Measurements from ENCODE around the gene DNAAF6. TPM values are rescaled to one million over a fixed set of nuclear protein-coding genes. Genes with fewer than 3 reads are reported as not detected.

Gene DNAAF6
- total and polyA plus RNA-seq, 2 experiments from 2014 or later = not detected

Small RNAs within 50 kb of the gene (small RNA-seq; reads per million reads assigned to genes)
- gene RF00019 = not detected

Other genes with a start within 250 kb of the DNAAF6 start
- gene MORC4, start 206.4 kb upstream of the DNAAF6 start, total RNA-seq = 31.2 and 35.7 TPM in 2 replicates
- 25.7 and 27.7 TPM in 2 replicates for gene MORC4, start 206.4 kb upstream of the DNAAF6 start, polyA plus RNA-seq
- gene RBM41, start 87.8 kb upstream of the DNAAF6 start, total RNA-seq = 11.8 and 11.9 TPM in 2 replicates
- 10.1 and 14.4 TPM in 2 replicates for gene RBM41, start 87.8 kb upstream of the DNAAF6 start, polyA plus RNA-seq
- 0.80 and 3.8 TPM in 2 replicates for gene NUP62CL, start 178 bp upstream of the DNAAF6 start, total RNA-seq
- 1.7 and 1.9 TPM in 2 replicates for gene NUP62CL, start 178 bp upstream of the DNAAF6 start, polyA plus RNA-seq
- 0.04 and 0.17 TPM in 2 replicates for gene FRMPD3, start 243.0 kb downstream of the DNAAF6 start, total RNA-seq
- 0.06 TPM in 1 of 2 replicates, not detected in the other for gene FRMPD3, start 243.0 kb downstream of the DNAAF6 start, polyA plus RNA-seq

Measured in hepatocyte (in vitro differentiated cells).